ENCODE results near the gene CACNG7.

DNA sequence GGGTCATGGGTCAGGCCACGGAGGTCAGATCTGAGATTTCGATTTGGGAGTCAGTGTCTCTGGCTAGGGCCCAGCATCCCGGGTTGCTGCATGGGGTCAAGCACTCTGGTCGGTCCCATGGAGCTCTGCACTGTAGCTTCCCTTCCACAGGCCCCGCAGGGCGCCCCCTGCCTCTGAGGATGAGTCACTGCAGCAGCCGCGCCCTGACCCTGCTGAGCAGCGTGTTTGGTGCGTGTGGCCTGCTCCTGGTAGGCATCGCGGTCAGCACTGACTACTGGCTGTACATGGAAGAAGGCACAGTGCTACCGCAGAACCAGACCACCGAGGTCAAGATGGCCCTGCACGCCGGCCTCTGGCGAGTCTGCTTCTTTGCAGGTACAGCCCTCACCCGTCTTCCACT is 3.6 kb downstream of the CACNG7 start:
- TF ChIP-seq BACH2 (CRISPR knock-in tag; IDR thresholded peaks at IDR 0.05; ENCODE audit: borderline replicate concordance) (no peak), ZNF8 (CRISPR knock-in tag; IDR thresholded peaks at IDR 0.05) (no peak), RARB (CRISPR knock-in tag; IDR thresholded peaks at IDR 0.05) (no peak), GLIS3 (CRISPR knock-in tag; IDR thresholded peaks at IDR 0.05) (no peak), SNAI2 (CRISPR knock-in tag; IDR thresholded peaks at IDR 0.05) (no peak)
